HEK293 (cell line): ENCODE results near the gene LAMB4.

Source experiments
- CTCF ChIA-PET: fragments of 350-600 bp; formaldehyde crosslinking; extraction: SDS; loops from one replicate; lab custom pipeline; 2021; ENCODE audit warnings: antibody characterized with exemption; lab: Yijun Ruan, JAX
- POLR2A ChIA-PET: fragments of 300-600 bp; formaldehyde crosslinking; extraction: SDS; loops from one replicate; lab custom pipeline; 2020; ENCODE audit warnings: antibody characterized with exemption, inconsistent platforms; lab: Yijun Ruan, JAX
- H3K27ac ChIP-seq: fragments of 200-500 bp; sonication (Bioruptor generic); 2 replicates; pipeline ENCODE4 v1.5.1; 2014; ENCODE audit warnings: low read depth, low read length, control low read depth, inconsistent platforms; ENCODE audit errors: extremely low read depth
- H3K36me3 ChIP-seq, 2 experiments: fragments of 200-500 bp in 1 of 2; sonication (Bioruptor generic) in 1 of 2; 1 replicate in 1 of 2; 2 replicates in 1 of 2; pipeline ENCODE4 v1.5.1; 2014 to 2017; ENCODE audit warnings: inconsistent platforms in 2 of 2, low read length in 2 of 2; ENCODE audit not compliant: control insufficient read depth in 2 of 2, insufficient read depth in 1 of 2
- H3K4me1 ChIP-seq: fragments of 200-500 bp; sonication (Bioruptor generic); 2 replicates; pipeline ENCODE4 v1.5.1; 2014; ENCODE audit warnings: mild to moderate bottlenecking, low read length, inconsistent platforms; ENCODE audit not compliant: control insufficient read depth, insufficient read depth
- H3K4me3 ChIP-seq: 2 replicates; pipeline ENCODE4 v1.5.1; 2011; ENCODE audit warnings: low read depth, mild to moderate bottlenecking, control low read depth, low read length, moderate library complexity
- H3K9me3 ChIP-seq: fragments of 200-500 bp; sonication (Bioruptor generic); 2 replicates; pipeline ENCODE4 v1.5.1; 2014; ENCODE audit warnings: low read depth, low read length, inconsistent platforms; ENCODE audit not compliant: control insufficient read depth, insufficient read depth
- BCL11B ChIP-seq: fragments of 450-650 bp; formaldehyde crosslinking; IDR thresholded peaks from 2 replicates; pipeline ENCODE4 v1.5.1; 2016; ENCODE audit warnings: low read depth, missing biosample characterization, missing genetic modification characterization
- HIC1 ChIP-seq: fragments of 450-650 bp; formaldehyde crosslinking; IDR thresholded peaks from 2 replicates; pipeline ENCODE4 v1.5.1; 2016; ENCODE audit warnings: missing biosample characterization, missing genetic modification characterization
- INSM2 ChIP-seq: fragments of 450-650 bp; formaldehyde crosslinking; IDR thresholded peaks from 2 replicates; pipeline ENCODE4 v1.5.1; 2016; ENCODE audit warnings: missing biosample characterization, missing genetic modification characterization
- MEIS1 ChIP-seq: sonication (generic); formaldehyde crosslinking; IDR thresholded peaks from 2 replicates; pipeline ENCODE4 v1.8.1; 2022; ENCODE audit warnings: missing genetic modification reagents, mild to moderate bottlenecking, borderline replicate concordance
- ZBTB8A ChIP-seq: fragments of 450-650 bp; formaldehyde crosslinking; IDR thresholded peaks from 2 replicates; pipeline ENCODE4 v1.5.1; 2016; ENCODE audit warnings: missing biosample characterization, missing genetic modification characterization
- ZNF112 ChIP-seq: fragments of 450-650 bp; formaldehyde crosslinking; IDR thresholded peaks from 2 replicates; pipeline ENCODE4 v1.5.0; 2017; ENCODE audit warnings: missing biosample characterization, missing genetic modification characterization
- ZNF19 ChIP-seq: fragments of 450-650 bp; formaldehyde crosslinking; IDR thresholded peaks from 2 replicates; pipeline ENCODE4; 2016; ENCODE audit warnings: missing biosample characterization, missing genetic modification characterization, low read depth
- ZNF214 ChIP-seq: fragments of 450-650 bp; formaldehyde crosslinking; IDR thresholded peaks from 2 replicates; pipeline ENCODE4 v1.5.1; 2017; ENCODE audit warnings: missing biosample characterization, mild to moderate bottlenecking, missing genetic modification characterization, borderline replicate concordance
- ZNF23 ChIP-seq: fragments of 450-650 bp; formaldehyde crosslinking; IDR thresholded peaks from 2 replicates; pipeline ENCODE4 v1.5.1; 2016; ENCODE audit warnings: missing biosample characterization, missing genetic modification characterization, borderline replicate concordance
- ZNF239 ChIP-seq: fragments of 450-650 bp; formaldehyde crosslinking; IDR thresholded peaks from 2 replicates; pipeline ENCODE4 v1.5.1; 2016; ENCODE audit warnings: missing biosample characterization, missing genetic modification characterization
- ZNF24 ChIP-seq: fragments of 450-650 bp; formaldehyde crosslinking; IDR thresholded peaks from 2 replicates; pipeline ENCODE4 v1.5.1; 2016; ENCODE audit warnings: missing biosample characterization, missing genetic modification characterization
- ZNF292 ChIP-seq: fragments of 450-650 bp; formaldehyde crosslinking; IDR thresholded peaks from 2 replicates; pipeline ENCODE4 v1.5.1; 2016; ENCODE audit warnings: low read depth, missing biosample characterization, missing genetic modification characterization, borderline replicate concordance
- ZNF548 ChIP-seq: fragments of 450-650 bp; formaldehyde crosslinking; IDR thresholded peaks from 2 replicates; pipeline ENCODE4 v1.5.1; 2016; ENCODE audit warnings: missing biosample characterization, missing genetic modification characterization
- ZNF664 ChIP-seq: fragments of 450-650 bp; formaldehyde crosslinking; IDR thresholded peaks from 2 replicates; pipeline ENCODE4 v1.5.1; 2016; ENCODE audit warnings: missing biosample characterization, missing genetic modification characterization
- ZNF704 ChIP-seq: fragments of 450-650 bp; formaldehyde crosslinking; IDR thresholded peaks from 2 replicates; pipeline ENCODE4 v1.5.1; 2016; ENCODE audit warnings: missing biosample characterization, missing genetic modification characterization
- ZNF707 ChIP-seq: fragments of 450-650 bp; formaldehyde crosslinking; IDR thresholded peaks from 2 replicates; pipeline ENCODE4 v1.5.1; 2016; ENCODE audit warnings: missing biosample characterization, missing genetic modification characterization
- ZSCAN30 ChIP-seq: fragments of 450-650 bp; IDR thresholded peaks from 2 replicates; pipeline ENCODE4 v1.5.1; 2018; ENCODE audit warnings: missing biosample characterization, mild to moderate bottlenecking, missing genetic modification characterization, moderate library complexity
- TF ChIP-seq, protein P1 (sequence below): fragments of 450-650 bp; formaldehyde crosslinking; IDR thresholded peaks from 2 replicates; pipeline ENCODE4 v1.5.1; 2016; ENCODE audit warnings: missing biosample characterization, missing genetic modification characterization
- TF ChIP-seq, protein P2 (sequence below): IDR thresholded peaks from 2 replicates; pipeline ENCODE4 v1.6.1; 2011; ENCODE audit warnings: mild to moderate bottlenecking, low read depth, low read length, borderline replicate concordance
- TF ChIP-seq, protein P3 (sequence below): fragments of 450-650 bp; formaldehyde crosslinking; IDR thresholded peaks from 2 replicates; pipeline ENCODE4 v1.5.1; 2016; ENCODE audit warnings: missing biosample characterization, missing genetic modification characterization

LAMB4 gene

DNA sequence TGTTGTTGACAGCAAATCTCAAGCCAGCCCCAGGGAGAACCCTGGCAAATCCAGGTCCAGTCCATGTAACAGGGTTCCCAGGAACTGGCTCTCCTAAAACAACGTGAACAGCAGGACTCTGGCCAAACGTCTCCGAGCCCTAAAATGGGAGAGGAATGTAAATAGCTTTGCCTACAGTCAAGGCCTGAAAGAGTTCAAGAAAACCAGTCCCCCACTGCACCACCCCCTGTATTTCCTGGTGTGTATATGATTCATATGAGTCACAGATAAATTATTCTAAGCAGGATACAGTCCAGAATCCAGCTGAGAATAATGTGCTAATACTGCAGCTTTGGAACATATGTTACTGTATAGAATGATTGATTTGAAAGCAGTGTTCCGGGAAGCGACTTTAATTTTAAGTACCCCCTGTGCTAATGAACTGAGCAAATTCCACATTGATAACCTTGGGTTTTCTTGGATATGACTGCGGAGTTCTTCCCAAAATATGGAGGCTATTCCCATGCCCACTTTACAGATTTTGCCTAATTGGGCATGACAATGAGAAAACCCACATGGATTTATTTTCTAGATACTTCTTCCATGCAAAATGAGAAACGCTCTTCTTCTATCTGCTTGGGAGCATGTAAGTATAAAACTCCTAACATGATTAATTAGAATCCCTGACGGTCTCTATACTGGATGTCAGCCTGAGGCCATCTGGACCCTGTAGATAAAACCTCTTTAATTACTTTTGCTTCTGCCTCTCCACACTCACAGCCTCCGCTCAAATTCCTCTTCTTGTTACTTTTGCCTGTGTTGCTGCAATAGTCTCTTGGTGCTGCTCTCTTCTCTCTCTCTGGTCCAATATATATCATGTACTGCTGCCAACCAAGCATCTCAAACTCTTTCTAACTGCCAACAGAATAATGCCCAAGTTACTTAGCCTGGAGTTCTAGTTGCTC, 50.2 kb downstream of the LAMB4 start:
- H3K9me3 ChIP-seq: no peaks in the 10 kb centered on the region
- H3K36me3 ChIP-seq: no peaks in the 10 kb centered on the region
- no peak overlapping the region for H3K27ac ChIP-seq
- TF ChIP-seq ZNF704 (tag by site-specific recombination) (no peak), ZNF19 (tag by site-specific recombination) (no peak), MEIS1 (CRISPR knock-in tag) (no peak), ZNF214 (tag by site-specific recombination) (no peak), ZNF23 (no peak)
- TF ChIP-seq, protein P1, sequence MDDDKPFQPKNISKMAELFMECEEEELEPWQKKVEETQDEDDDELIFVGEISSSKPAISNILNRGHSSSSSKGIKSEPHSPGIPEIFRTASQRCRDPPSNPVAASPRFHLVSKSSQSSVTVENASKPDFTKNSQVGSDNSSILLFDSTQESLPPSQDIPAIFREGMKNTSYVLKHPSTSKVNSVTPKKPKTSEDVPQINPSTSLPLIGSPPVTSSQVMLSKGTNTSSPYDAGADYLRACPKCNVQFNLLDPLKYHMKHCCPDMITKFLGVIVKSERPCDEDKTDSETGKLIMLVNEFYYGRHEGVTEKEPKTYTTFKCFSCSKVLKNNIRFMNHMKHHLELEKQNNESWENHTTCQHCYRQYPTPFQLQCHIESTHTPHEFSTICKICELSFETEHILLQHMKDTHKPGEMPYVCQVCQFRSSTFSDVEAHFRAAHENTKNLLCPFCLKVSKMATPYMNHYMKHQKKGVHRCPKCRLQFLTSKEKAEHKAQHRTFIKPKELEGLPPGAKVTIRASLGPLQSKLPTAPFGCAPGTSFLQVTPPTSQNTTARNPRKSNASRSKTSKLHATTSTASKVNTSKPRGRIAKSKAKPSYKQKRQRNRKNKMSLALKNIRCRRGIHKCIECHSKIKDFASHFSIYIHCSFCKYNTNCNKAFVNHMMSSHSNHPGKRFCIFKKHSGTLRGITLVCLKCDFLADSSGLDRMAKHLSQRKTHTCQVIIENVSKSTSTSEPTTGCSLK (tag by site-specific recombination): no peak
- TF ChIP-seq, protein P2, sequence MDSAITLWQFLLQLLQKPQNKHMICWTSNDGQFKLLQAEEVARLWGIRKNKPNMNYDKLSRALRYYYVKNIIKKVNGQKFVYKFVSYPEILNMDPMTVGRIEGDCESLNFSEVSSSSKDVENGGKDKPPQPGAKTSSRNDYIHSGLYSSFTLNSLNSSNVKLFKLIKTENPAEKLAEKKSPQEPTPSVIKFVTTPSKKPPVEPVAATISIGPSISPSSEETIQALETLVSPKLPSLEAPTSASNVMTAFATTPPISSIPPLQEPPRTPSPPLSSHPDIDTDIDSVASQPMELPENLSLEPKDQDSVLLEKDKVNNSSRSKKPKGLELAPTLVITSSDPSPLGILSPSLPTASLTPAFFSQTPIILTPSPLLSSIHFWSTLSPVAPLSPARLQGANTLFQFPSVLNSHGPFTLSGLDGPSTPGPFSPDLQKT: no peak
- CTCF ChIA-PET: interaction anchor here (0.6 kb wide), 1 partner anchor 470 kb away, joined by 3 read pairs; no protein-coding TSS in a partner anchor
- POLR2A ChIA-PET: no interaction called here
- H3K4me3 ChIP-seq: no peak overlapping the region
- H3K4me1 ChIP-seq: no peaks in the 10 kb centered on the region

- ChIA-PET POLR2A (no interaction called here), CTCF (interaction anchor here (0.6 kb wide), 1 partner anchor 471 kb away, joined by 3 read pairs; no protein-coding TSS in a partner anchor)
- H3K27ac ChIP-seq: no peak overlapping the region
- no peaks in the 10 kb centered on the region for H3K36me3 ChIP-seq
- TF ChIP-seq ZNF292 (tag by site-specific recombination): no peak
- TF ChIP-seq INSM2 (tag by site-specific recombination): no peak
- TF ChIP-seq, protein P2: no peak
- TF ChIP-seq ZNF239: no peak
- TF ChIP-seq BCL11B (tag by site-specific recombination): no peak
- TF ChIP-seq ZSCAN30 (tag by site-specific recombination): no peak
- TF ChIP-seq ZNF24 (tag by site-specific recombination): no peak
- TF ChIP-seq ZNF664 (tag by site-specific recombination): no peak
- TF ChIP-seq, protein P3, sequence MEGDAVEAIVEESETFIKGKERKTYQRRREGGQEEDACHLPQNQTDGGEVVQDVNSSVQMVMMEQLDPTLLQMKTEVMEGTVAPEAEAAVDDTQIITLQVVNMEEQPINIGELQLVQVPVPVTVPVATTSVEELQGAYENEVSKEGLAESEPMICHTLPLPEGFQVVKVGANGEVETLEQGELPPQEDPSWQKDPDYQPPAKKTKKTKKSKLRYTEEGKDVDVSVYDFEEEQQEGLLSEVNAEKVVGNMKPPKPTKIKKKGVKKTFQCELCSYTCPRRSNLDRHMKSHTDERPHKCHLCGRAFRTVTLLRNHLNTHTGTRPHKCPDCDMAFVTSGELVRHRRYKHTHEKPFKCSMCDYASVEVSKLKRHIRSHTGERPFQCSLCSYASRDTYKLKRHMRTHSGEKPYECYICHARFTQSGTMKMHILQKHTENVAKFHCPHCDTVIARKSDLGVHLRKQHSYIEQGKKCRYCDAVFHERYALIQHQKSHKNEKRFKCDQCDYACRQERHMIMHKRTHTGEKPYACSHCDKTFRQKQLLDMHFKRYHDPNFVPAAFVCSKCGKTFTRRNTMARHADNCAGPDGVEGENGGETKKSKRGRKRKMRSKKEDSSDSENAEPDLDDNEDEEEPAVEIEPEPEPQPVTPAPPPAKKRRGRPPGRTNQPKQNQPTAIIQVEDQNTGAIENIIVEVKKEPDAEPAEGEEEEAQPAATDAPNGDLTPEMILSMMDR: no peak
- TF ChIP-seq ZNF112 (tag by site-specific recombination): no peak
- no peak for TF ChIP-seq ZBTB8A (tag by site-specific recombination)
- no peak for TF ChIP-seq ZNF548 (tag by site-specific recombination)
- no peak for TF ChIP-seq HIC1 (tag by site-specific recombination)
- TF ChIP-seq ZNF707 (tag by site-specific recombination): no peak
- H3K4me1 ChIP-seq: no peaks in the 10 kb centered on the region
- H3K9me3 ChIP-seq: no peaks in the 10 kb centered on the region
- H3K4me3 ChIP-seq: no peak overlapping the region
These were observed 50.9 kb downstream of the LAMB4 start for GRCh38 chr7:108079276-108079647.
